ENCODE data around the gene PLA2G4B. TPM values are rescaled to one million over a fixed set of nuclear protein-coding genes. Genes with fewer than 3 reads are reported as not detected.

PLA2G4B gene
- total and polyA plus RNA-seq, 9 of the 15 experiments (the other 6 are each of a cell fraction or from before 2014, with no cell fraction given) = 0.07 to 6.1 (median 2.8) TPM

DNA sequence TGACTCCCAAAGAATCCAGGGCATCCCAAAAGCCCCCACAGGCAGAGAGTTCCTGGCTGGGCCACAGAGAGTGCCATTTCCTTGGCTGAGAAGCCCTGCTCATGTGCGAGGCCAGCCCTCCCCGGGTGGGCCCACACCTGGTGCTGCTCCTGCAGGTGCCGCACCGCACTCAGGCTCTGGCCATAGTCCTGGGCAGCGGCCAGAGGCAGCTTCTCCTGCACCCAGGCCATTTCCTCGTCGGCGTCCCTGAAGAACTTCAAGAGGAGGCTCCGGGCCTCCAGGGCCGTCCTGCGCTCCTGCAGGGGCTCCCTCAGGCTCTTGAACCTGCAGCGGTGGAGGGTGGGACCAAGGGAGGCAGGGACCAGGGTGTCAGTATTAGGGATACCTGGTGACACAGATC is 18.1 kb downstream of the PLA2G4B start:
- no TSS peak for BruUV-seq (replicated peaks)
- WGBS (ENCODE audit: insufficient coverage, low coverage, missing lambda C conversion rate) = 28% methylated on average over 12 of the region's 12 CpGs
- Histone ChIP-seq H3K36me3 (ENCODE audit: control insufficient read depth, insufficient read depth, low read length) (no peaks in the 10 kb centered on the region), H4K20me1 (replicated peaks; ENCODE audit: control insufficient read depth, insufficient read depth, low read length) (peaks cover 11% of the 10 kb centered on the region), H3K27me3 (ENCODE audit: control insufficient read depth in 2 of 2, insufficient read depth in 2 of 2, low read length in 2 of 2) (peaks cover 49 to 94% of the 10 kb centered on the region in 2 experiments; a peak in 4 of 5 replicates), H3K4me2 (ENCODE audit: insufficient read depth, low read length) (no peak overlapping the region), H3K4me3 (no peak overlapping the region), H3K27ac (ENCODE audit: extremely low read depth, low read depth, low read length) (no peak overlapping the region), H3K9me1 (ENCODE audit: control insufficient read depth, insufficient read depth, low read length) (no peaks in the 10 kb centered on the region), H3K4me1 (replicated peaks in 1 of 2; ENCODE audit: control insufficient read depth in 2 of 2, insufficient read depth in 2 of 2, low read length in 2 of 2) (peaks cover 0 to 60% of the 10 kb centered on the region in 2 experiments; a peak in 2 of 5 replicates), H3K9me3 (replicated peaks; ENCODE audit: control insufficient read depth, insufficient read depth, low read depth, low read length) (no peaks in the 10 kb centered on the region; the same call in 1 of the 2 replicates), H3K79me2 (ENCODE audit: control insufficient read depth, insufficient read depth, low read length) (no peaks in the 10 kb centered on the region), H3K9ac (ENCODE audit: insufficient read depth in 1 of 2, low read depth in 2 of 2, low read length in 2 of 2) (no peak overlapping the region), H2AFZ (ENCODE audit: low read depth, low read length) (no peak overlapping the region)
- no peak for TF ChIP-seq KLF16 (IDR thresholded peaks at IDR 0.05)
- no peak for TF ChIP-seq MTF1 (CRISPR knock-in tag; IDR thresholded peaks at IDR 0.05; ENCODE audit: borderline replicate concordance)
- TF ChIP-seq HMG20B (CRISPR knock-in tag; IDR thresholded peaks at IDR 0.05) = no peak
- TF ChIP-seq ZNF140 (CRISPR knock-in tag; IDR thresholded peaks at IDR 0.05) = no peak
- no peak for TF ChIP-seq FUS (optimal IDR thresholded peaks at IDR 0.05; ENCODE audit: low read depth, low read length)
- TF ChIP-seq POLR2B (IDR thresholded peaks at IDR 0.05; ENCODE audit: low read depth, partially characterized antibody) = no peak
- no peak for TF ChIP-seq ZNF41 (CRISPR knock-in tag; conservative IDR thresholded peaks at IDR 0.05)
- no peak for TF ChIP-seq ZSCAN29 (IDR thresholded peaks at IDR 0.05)
- TF ChIP-seq L3MBTL2 (IDR thresholded peaks at IDR 0.05) = no peak
- TF ChIP-seq, protein P1, sequence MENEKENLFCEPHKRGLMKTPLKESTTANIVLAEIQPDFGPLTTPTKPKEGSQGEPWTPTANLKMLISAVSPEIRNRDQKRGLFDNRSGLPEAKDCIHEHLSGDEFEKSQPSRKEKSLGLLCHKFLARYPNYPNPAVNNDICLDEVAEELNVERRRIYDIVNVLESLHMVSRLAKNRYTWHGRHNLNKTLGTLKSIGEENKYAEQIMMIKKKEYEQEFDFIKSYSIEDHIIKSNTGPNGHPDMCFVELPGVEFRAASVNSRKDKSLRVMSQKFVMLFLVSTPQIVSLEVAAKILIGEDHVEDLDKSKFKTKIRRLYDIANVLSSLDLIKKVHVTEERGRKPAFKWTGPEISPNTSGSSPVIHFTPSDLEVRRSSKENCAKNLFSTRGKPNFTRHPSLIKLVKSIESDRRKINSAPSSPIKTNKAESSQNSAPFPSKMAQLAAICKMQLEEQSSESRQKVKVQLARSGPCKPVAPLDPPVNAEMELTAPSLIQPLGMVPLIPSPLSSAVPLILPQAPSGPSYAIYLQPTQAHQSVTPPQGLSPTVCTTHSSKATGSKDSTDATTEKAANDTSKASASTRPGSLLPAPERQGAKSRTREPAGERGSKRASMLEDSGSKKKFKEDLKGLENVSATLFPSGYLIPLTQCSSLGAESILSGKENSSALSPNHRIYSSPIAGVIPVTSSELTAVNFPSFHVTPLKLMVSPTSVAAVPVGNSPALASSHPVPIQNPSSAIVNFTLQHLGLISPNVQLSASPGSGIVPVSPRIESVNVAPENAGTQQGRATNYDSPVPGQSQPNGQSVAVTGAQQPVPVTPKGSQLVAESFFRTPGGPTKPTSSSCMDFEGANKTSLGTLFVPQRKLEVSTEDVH (IDR thresholded peaks at IDR 0.05; ENCODE audit: low read depth, partially characterized antibody) = no peak
- CTCF ChIA-PET (ENCODE audit: low intra/inter-chr PET ratio) = no interaction called here
- in situ Hi-C loops (cut with MboI) = no loop called here
- DNase-seq (ENCODE audit: extremely low read depth in 1 of 4, low spot score in 3 of 4) (no peak), FAIRE-seq (no peak), ATAC-seq (no peak)
- POLR2A ChIA-PET = interaction anchor here (0.7 to 1.0 kb wide), 2 partner anchors 10 to 1503 kb away, joined by 3 read pairs; no protein-coding TSS in a partner anchor
- intact Hi-C loops (cut with micrococcal nuclease) = no loop called here

All from K562 (cell line).